HEK293 (cell line): ENCODE measurements around the gene AKT2.

Experiments used
- CTCF ChIA-PET: fragments of 350-600 bp; formaldehyde crosslinking; extraction: SDS; loops from one replicate; lab custom pipeline; 2021; ENCODE audit warnings: antibody characterized with exemption; lab: Yijun Ruan, JAX
- POLR2A ChIA-PET: fragments of 300-600 bp; formaldehyde crosslinking; extraction: SDS; loops from one replicate; lab custom pipeline; 2020; ENCODE audit warnings: antibody characterized with exemption, inconsistent platforms; lab: Yijun Ruan, JAX
- H3K27ac ChIP-seq: fragments of 200-500 bp; sonication (Bioruptor generic); 2 replicates; pipeline ENCODE4 v1.5.1; 2014; ENCODE audit warnings: low read depth, low read length, control low read depth, inconsistent platforms; ENCODE audit errors: extremely low read depth
- H3K36me3 ChIP-seq, 2 experiments: fragments of 200-500 bp in 1 of 2; sonication (Bioruptor generic) in 1 of 2; 1 replicate in 1 of 2; 2 replicates in 1 of 2; pipeline ENCODE4 v1.5.1; 2014 to 2017; ENCODE audit warnings: inconsistent platforms in 2 of 2, low read length in 2 of 2; ENCODE audit not compliant: control insufficient read depth in 2 of 2, insufficient read depth in 1 of 2
- H3K4me1 ChIP-seq: fragments of 200-500 bp; sonication (Bioruptor generic); 2 replicates; pipeline ENCODE4 v1.5.1; 2014; ENCODE audit warnings: mild to moderate bottlenecking, low read length, inconsistent platforms; ENCODE audit not compliant: control insufficient read depth, insufficient read depth
- H3K4me3 ChIP-seq: 2 replicates; pipeline ENCODE4 v1.5.1; 2011; ENCODE audit warnings: low read depth, mild to moderate bottlenecking, control low read depth, low read length, moderate library complexity
- H3K9me3 ChIP-seq: fragments of 200-500 bp; sonication (Bioruptor generic); 2 replicates; pipeline ENCODE4 v1.5.1; 2014; ENCODE audit warnings: low read depth, low read length, inconsistent platforms; ENCODE audit not compliant: control insufficient read depth, insufficient read depth
- BCL11A ChIP-seq: fragments of 450-650 bp; formaldehyde crosslinking; IDR thresholded peaks from 2 replicates; pipeline ENCODE4 v1.5.1; 2016; ENCODE audit warnings: low read depth, missing biosample characterization, missing genetic modification characterization
- BCL6B ChIP-seq: fragments of 450-650 bp; formaldehyde crosslinking; IDR thresholded peaks from 2 replicates; pipeline ENCODE4 v1.5.1; 2017; ENCODE audit warnings: missing biosample characterization, missing genetic modification characterization
- GLIS1 ChIP-seq: fragments of 450-650 bp; formaldehyde crosslinking; IDR thresholded peaks from 2 replicates; pipeline ENCODE4 v1.5.1; 2016; ENCODE audit warnings: missing biosample characterization, missing genetic modification characterization
- IKZF3 ChIP-seq: fragments of 450-650 bp; IDR thresholded peaks from 2 replicates; pipeline ENCODE4 v1.5.0; 2018; ENCODE audit warnings: missing biosample characterization, mild to moderate bottlenecking, missing genetic modification characterization, moderate library complexity
- KLF9 ChIP-seq: fragments of 450-650 bp; formaldehyde crosslinking; IDR thresholded peaks from 2 replicates; pipeline ENCODE4 v1.5.1; 2016; ENCODE audit warnings: missing biosample characterization, missing genetic modification characterization, low read depth
- PRDM1 ChIP-seq: fragments of 450-650 bp; formaldehyde crosslinking; IDR thresholded peaks from 2 replicates; pipeline ENCODE4; 2016; ENCODE audit warnings: missing biosample characterization, missing genetic modification characterization
- SP2 ChIP-seq: fragments of 450-650 bp; formaldehyde crosslinking; IDR thresholded peaks from 2 replicates; pipeline ENCODE4 v1.5.1; 2016; ENCODE audit warnings: missing biosample characterization, missing genetic modification characterization
- YY1 ChIP-seq: fragments of 450-650 bp; formaldehyde crosslinking; IDR thresholded peaks from 2 replicates; pipeline ENCODE4 v1.5.1; 2018; ENCODE audit warnings: missing biosample characterization, missing genetic modification characterization
- ZBTB48 ChIP-seq: fragments of 450-650 bp; formaldehyde crosslinking; IDR thresholded peaks from 2 replicates; pipeline ENCODE4 v1.5.1; 2016; ENCODE audit warnings: missing biosample characterization, missing genetic modification characterization
- ZBTB7A ChIP-seq: fragments of 450-650 bp; formaldehyde crosslinking; IDR thresholded peaks from 2 replicates; pipeline ENCODE4 v1.5.1; 2016; ENCODE audit warnings: low read depth, missing biosample characterization, missing genetic modification characterization
- ZNF10 ChIP-seq: fragments of 450-650 bp; formaldehyde crosslinking; IDR thresholded peaks from 2 replicates; pipeline ENCODE4 v1.5.1; 2017; ENCODE audit warnings: missing biosample characterization, missing genetic modification characterization
- ZNF184 ChIP-seq: fragments of 450-650 bp; IDR thresholded peaks from 2 replicates; pipeline ENCODE4 v1.5.1; 2018; ENCODE audit warnings: missing biosample characterization, mild to moderate bottlenecking, missing genetic modification characterization
- ZNF239 ChIP-seq: fragments of 450-650 bp; formaldehyde crosslinking; IDR thresholded peaks from 2 replicates; pipeline ENCODE4 v1.5.1; 2016; ENCODE audit warnings: missing biosample characterization, missing genetic modification characterization
- ZNF248 ChIP-seq: fragments of 450-650 bp; formaldehyde crosslinking; IDR thresholded peaks from 2 replicates; pipeline ENCODE4 v1.5.1; 2017; ENCODE audit warnings: missing biosample characterization, missing genetic modification characterization
- ZNF274 ChIP-seq, 2 experiments: fragments of 200-500 bp in 1 of 2; fragments of 450-650 bp in 1 of 2; sonication (Bioruptor generic) in 1 of 2; formaldehyde crosslinking in 1 of 2; IDR thresholded peaks; 2 replicates each; pipeline versions ENCODE4 v1.5.1 to v1.6.1; 2014 to 2016; ENCODE audit warnings: borderline replicate concordance in 1 of 2, inconsistent platforms in 1 of 2, low read length in 1 of 2, missing biosample characterization in 1 of 2, missing genetic modification characterization in 1 of 2
- ZNF324 ChIP-seq: fragments of 450-650 bp; formaldehyde crosslinking; IDR thresholded peaks from 2 replicates; pipeline ENCODE4 v1.5.1; 2016; ENCODE audit warnings: missing biosample characterization, missing genetic modification characterization
- ZNF350 ChIP-seq: fragments of 450-650 bp; formaldehyde crosslinking; IDR thresholded peaks from 2 replicates; pipeline ENCODE4 v1.5.0; 2017; ENCODE audit warnings: missing biosample characterization, mild to moderate bottlenecking, missing genetic modification characterization
- ZNF501 ChIP-seq: fragments of 450-650 bp; formaldehyde crosslinking; IDR thresholded peaks from 2 replicates; pipeline ENCODE4 v1.5.1; 2016; ENCODE audit warnings: missing biosample characterization, missing genetic modification characterization
- ZNF530 ChIP-seq: fragments of 450-650 bp; formaldehyde crosslinking; IDR thresholded peaks from 2 replicates; pipeline ENCODE4 v1.5.1; 2016; ENCODE audit warnings: low read depth, missing biosample characterization, missing genetic modification characterization
- ZNF560 ChIP-seq: fragments of 450-650 bp; formaldehyde crosslinking; IDR thresholded peaks from 2 replicates; pipeline ENCODE4 v1.5.1; 2017; ENCODE audit warnings: missing biosample characterization, missing genetic modification characterization, borderline replicate concordance
- ZNF624 ChIP-seq: fragments of 450-650 bp; formaldehyde crosslinking; IDR thresholded peaks from 2 replicates; pipeline ENCODE4 v1.5.1; 2017; ENCODE audit warnings: missing biosample characterization, missing genetic modification characterization
- TF ChIP-seq, protein P1 (sequence below): sonication (generic); formaldehyde crosslinking; IDR thresholded peaks from 2 replicates; pipeline ENCODE4 v1.8.1; 2022; ENCODE audit warnings: mild to moderate bottlenecking, moderate library complexity, missing genetic modification reagents
- TF ChIP-seq, protein P2 (sequence below): fragments of 450-650 bp; formaldehyde crosslinking; IDR thresholded peaks from 2 replicates; pipeline ENCODE4 v1.5.1; 2016; ENCODE audit warnings: missing biosample characterization, missing genetic modification characterization
- TF ChIP-seq, protein P3 (sequence below): fragments of 450-650 bp; formaldehyde crosslinking; IDR thresholded peaks from 2 replicates; pipeline ENCODE4 v1.5.1; 2016; ENCODE audit warnings: missing biosample characterization, missing genetic modification characterization, low read depth

The AKT2 gene

DNA sequence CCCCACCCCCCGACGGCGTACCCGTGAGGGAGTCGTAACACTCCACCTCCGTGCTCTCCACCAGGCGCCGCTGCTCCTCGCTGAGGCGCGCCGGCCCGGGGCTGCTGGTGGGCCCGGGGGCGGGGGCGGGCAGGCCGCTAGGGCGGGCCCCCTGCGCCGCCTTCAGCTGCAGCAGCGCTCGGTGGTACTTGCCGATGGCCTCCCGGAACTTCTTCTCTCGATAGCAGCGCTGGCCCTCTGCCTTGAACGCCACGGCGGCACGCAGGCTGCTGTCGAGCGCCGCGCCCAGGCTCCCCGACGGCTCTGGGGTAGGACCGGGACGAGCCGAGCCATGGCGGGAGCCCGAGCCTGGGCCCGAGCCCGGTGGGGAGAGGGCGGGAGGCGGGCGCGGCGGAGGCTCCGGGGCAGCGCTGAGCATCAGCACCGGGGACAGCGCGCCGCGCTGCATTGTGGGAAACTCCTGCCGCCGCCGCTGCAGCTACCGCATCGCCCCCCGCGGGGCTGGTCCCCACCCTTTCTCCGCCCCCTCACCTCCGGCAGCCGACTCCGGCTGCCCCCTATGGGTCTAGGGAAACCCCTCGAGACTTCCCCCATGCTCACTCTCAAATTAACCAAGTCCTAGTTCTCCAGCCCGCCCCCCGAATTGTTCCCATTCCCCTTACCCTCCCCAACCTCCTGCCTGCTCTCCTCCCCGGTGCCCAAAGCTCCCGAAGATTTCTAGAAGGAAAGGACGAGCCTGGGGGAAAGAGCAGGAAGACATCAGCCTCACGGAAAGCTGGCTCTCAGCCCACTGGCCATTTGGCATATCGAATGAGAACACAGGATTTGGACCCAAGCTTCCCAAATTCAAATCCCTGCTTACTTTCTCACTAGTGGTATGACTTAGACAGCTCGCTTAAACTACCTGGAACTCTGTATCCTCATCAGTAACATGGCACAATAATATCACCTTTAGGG lies 66.9 kb downstream of the AKT2 start, which contains the start of gene TTC9B (continued):
- TF ChIP-seq ZNF350 (tag by site-specific recombination) (no peak), ZNF324 (tag by site-specific recombination) (no peak), ZNF184 (tag by site-specific recombination) (no peak), SP2 (tag by site-specific recombination) (peak; percentile 46; the same call in 1 of the 2 replicates), ZNF248 (no peak), ZNF239 (tag by site-specific recombination) (no peak), BCL6B (tag by site-specific recombination) (no peak), BCL11A (tag by site-specific recombination) (no peak), IKZF3 (0 out of 2 replicates have a peak, but pooled peaks have one; percentile 12)
- TF ChIP-seq, protein P1, sequence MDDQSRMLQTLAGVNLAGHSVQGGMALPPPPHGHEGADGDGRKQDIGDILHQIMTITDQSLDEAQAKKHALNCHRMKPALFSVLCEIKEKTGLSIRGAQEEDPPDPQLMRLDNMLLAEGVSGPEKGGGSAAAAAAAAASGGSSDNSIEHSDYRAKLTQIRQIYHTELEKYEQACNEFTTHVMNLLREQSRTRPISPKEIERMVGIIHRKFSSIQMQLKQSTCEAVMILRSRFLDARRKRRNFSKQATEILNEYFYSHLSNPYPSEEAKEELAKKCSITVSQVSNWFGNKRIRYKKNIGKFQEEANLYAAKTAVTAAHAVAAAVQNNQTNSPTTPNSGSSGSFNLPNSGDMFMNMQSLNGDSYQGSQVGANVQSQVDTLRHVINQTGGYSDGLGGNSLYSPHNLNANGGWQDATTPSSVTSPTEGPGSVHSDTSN (CRISPR knock-in tag) = no peak

DNA sequence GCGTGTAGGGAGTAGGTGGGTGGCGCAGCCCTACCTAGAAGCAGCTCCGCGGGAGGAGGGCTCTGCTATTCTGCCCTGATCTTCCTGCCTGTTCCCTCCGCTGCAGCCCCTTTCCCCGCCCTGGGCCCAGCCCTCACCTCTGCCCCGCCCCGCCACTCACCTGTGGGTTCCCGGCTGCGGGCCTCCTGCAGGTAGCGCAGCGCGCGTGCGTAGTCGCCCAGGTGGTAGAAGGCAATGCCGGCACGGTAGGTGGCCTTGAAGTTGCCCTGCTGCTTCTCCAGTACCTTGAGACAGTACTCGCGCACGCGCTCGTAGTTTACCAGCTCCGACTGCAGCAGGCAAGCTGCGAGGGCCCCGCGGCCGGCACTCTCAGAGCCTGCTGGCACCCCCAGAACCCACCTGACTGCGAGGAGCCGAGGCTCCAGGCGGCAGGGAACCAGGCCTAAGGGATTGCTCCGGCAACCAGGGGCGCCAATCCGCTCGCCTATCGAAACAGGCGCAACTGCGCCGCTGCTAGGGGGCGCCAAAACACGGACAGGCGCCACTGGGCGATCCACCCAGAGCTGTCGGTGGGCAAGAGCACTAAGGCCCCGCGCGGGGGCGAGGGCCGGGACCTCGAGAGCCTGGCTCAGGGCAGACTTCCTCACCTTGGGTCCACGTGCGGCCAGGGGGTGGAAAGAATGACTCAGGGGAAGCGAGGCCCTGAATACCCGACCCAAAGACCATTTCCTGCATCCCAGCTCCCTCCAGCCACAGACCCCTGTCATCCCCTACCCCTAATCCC lies 67.9 kb downstream of the AKT2 start:
- Histone ChIP-seq H3K4me1 (peaks cover 18% of the 10 kb centered on the region), H3K27ac (no peak overlapping the region), H3K36me3 (peaks cover 0 to 12% of the 10 kb centered on the region in 2 experiments; a peak in 2 of 3 replicates), H3K4me3 (no peak overlapping the region), H3K9me3 (peaks cover 3% of the 10 kb centered on the region)
- CTCF ChIA-PET = interaction anchor here (0.5 to 5.1 kb wide), 19 partner anchors 11 to 1854 kb away, joined by 3 to 52 read pairs (median 4); partner anchors contain the start of gene ZNF546
- POLR2A ChIA-PET = interaction anchor here (0.8 to 1.7 kb wide), 3 partner anchors 8 to 126 kb away, joined by 3 to 6 read pairs (median 3); partner anchors contain the start of gene ZNF780A
- peak; percentile 80 for TF ChIP-seq ZBTB48
- TF ChIP-seq ZNF624 (tag by site-specific recombination) = no peak
- no peak for TF ChIP-seq KLF9 (tag by site-specific recombination)
- TF ChIP-seq, protein P2, sequence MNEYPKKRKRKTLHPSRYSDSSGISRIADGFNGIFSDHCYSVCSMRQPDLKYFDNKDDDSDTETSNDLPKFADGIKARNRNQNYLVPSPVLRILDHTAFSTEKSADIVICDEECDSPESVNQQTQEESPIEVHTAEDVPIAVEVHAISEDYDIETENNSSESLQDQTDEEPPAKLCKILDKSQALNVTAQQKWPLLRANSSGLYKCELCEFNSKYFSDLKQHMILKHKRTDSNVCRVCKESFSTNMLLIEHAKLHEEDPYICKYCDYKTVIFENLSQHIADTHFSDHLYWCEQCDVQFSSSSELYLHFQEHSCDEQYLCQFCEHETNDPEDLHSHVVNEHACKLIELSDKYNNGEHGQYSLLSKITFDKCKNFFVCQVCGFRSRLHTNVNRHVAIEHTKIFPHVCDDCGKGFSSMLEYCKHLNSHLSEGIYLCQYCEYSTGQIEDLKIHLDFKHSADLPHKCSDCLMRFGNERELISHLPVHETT (tag by site-specific recombination) = 0 out of 2 replicates have a peak, but pooled peaks have one; percentile 36
- TF ChIP-seq PRDM1 (tag by site-specific recombination) = no peak
- TF ChIP-seq YY1 = no peak
- peak; percentile 0; the same call in 1 of the 2 replicates for TF ChIP-seq ZBTB7A (tag by site-specific recombination)
- no peak for TF ChIP-seq ZNF530
- TF ChIP-seq ZNF501 (tag by site-specific recombination) = peak; percentile 65
- TF ChIP-seq ZNF274 (IDR thresholded peaks at IDR 0.05; ENCODE audit: low read length) = no peak
- TF ChIP-seq ZNF274 (tag by site-specific recombination; IDR thresholded peaks at IDR 0.05; ENCODE audit: borderline replicate concordance) = no peak
- TF ChIP-seq, protein P3, sequence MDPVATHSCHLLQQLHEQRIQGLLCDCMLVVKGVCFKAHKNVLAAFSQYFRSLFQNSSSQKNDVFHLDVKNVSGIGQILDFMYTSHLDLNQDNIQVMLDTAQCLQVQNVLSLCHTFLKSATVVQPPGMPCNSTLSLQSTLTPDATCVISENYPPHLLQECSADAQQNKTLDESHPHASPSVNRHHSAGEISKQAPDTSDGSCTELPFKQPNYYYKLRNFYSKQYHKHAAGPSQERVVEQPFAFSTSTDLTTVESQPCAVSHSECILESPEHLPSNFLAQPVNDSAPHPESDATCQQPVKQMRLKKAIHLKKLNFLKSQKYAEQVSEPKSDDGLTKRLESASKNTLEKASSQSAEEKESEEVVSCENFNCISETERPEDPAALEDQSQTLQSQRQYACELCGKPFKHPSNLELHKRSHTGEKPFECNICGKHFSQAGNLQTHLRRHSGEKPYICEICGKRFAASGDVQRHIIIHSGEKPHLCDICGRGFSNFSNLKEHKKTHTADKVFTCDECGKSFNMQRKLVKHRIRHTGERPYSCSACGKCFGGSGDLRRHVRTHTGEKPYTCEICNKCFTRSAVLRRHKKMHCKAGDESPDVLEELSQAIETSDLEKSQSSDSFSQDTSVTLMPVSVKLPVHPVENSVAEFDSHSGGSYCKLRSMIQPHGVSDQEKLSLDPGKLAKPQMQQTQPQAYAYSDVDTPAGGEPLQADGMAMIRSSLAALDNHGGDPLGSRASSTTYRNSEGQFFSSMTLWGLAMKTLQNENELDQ (tag by site-specific recombination) = no peak
- TF ChIP-seq ZNF560 = no peak
- peak; percentile 34 for TF ChIP-seq GLIS1 (tag by site-specific recombination)
- no peak; the same call in 1 of the 2 replicates for TF ChIP-seq ZNF10 (tag by site-specific recombination)
